GM12892 (cell line): ENCODE data around the gene HOXB13.
"Not testable (repeated sequence)": the region's sequence is repeated elsewhere in the genome, so short reads cannot be mapped to it uniquely, and the experiment has no call there.

ENCODE experiments used
- DNase-seq: peaks from one replicate; pipeline ENCODE4 v3.0.0; 2011; ENCODE audit not compliant: insufficient read length
- FAIRE-seq: peaks from 2 replicates; lab custom pipeline; 2011; peaks lifted over from hg19 to GRCh38; lab: Jason Lieb, UNC
- POLR2A ChIP-seq: IDR thresholded peaks from 2 replicates; pipeline ENCODE4 v1.6.1; 2011; ENCODE audit warnings: low read depth, low read length, control low read depth
- POLR2AphosphoS5 ChIP-seq: IDR thresholded peaks from 2 replicates; pipeline ENCODE4 v1.6.1; 2011; ENCODE audit warnings: low read depth, low read length, control low read depth
- TAF1 ChIP-seq: IDR thresholded peaks from 2 replicates; pipeline ENCODE4 v1.6.1; 2011; ENCODE audit warnings: low read depth, mild to moderate bottlenecking, control low read depth, low read length, borderline replicate concordance

HOXB13 gene

GRCh38 chr17:48722915-48723422 lies 5.6 kb downstream of the HOXB13 start, which contains the start of gene PRAC2:
Gene PRAC2 (plus strand): TSS chr17:48723185. CDS start chr17:48724411, 1,226 bp downstream.
- FAIRE-seq: no peak
- TF ChIP-seq TAF1: no peak
- TF ChIP-seq POLR2A: no peak
- TF ChIP-seq POLR2AphosphoS5: no peak
- no peak for DNase-seq

- FAIRE-seq (no peak), DNase-seq (no peak)
- TF ChIP-seq TAF1 (no peak), POLR2AphosphoS5 (no peak), POLR2A (no peak)
Observed at GRCh38 chr17:48722201-48722907, 6.2 kb downstream of the HOXB13 start, which contains the start of gene PRAC1. Gene PRAC1 (minus strand): TSS chr17:48722518. CDS start chr17:48722392, 126 bp downstream.

DNA sequence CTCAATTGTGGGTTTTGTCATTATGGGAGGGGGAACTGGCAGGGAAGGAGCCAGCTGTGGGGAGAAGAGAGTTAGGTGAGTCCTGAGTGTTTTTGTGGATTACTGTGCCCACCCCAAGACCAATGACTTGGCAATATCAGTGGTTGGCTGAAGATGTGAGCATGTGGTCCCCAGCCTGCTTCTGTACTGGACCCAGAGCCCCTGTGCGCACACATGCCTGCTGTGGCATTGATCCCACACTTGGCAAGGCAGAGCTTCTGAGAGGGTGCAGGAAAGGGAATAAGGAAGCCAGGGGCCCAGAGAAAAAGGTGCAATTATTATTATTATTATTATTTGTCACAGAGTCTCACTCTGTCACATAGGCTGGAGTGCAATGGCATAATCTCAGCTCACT lies 7.5 kb downstream of the HOXB13 start:
- DNase-seq: no peak
- no peak for FAIRE-seq
- TF ChIP-seq POLR2A (no peak), TAF1 (no peak), POLR2AphosphoS5 (no peak)

- FAIRE-seq (no peak), DNase-seq (no peak)
- TF ChIP-seq POLR2AphosphoS5 (no peak), POLR2A (no peak), TAF1 (no peak)
Observed at GRCh38 chr17:48720266-48721008, 8.1 kb downstream of the HOXB13 start.

- FAIRE-seq: no peak
- TF ChIP-seq TAF1 (no peak), POLR2A (no peak)
- no peak for DNase-seq
Observed at GRCh38 chr17:48719642-48720265, 8.8 kb downstream of the HOXB13 start.

- no peak for FAIRE-seq
Observed at GRCh38 chr17:48718761-48719641, 9.5 kb downstream of the HOXB13 start.

GRCh38 chr17:48718227-48718760 lies 10.3 kb downstream of the HOXB13 start:
- no peak for DNase-seq
- FAIRE-seq: no peak
- no peak for TF ChIP-seq POLR2A
- no peak for TF ChIP-seq TAF1
- no peak for TF ChIP-seq POLR2AphosphoS5

More at GRCh38 chr17:48718761-48719641, 9.5 kb downstream of the HOXB13 start:
- no peak for DNase-seq
- TF ChIP-seq TAF1: no peak
- no peak for TF ChIP-seq POLR2A
- TF ChIP-seq POLR2AphosphoS5: no peak

GRCh38 chr17:48717367-48718226 lies 11.0 kb downstream of the HOXB13 start:
- DNase-seq (no peak), FAIRE-seq (no peak)
- TF ChIP-seq TAF1: no peak
- TF ChIP-seq POLR2AphosphoS5: no peak
- TF ChIP-seq POLR2A: no peak

- DNase-seq, FAIRE-seq: not testable (repeated sequence)
Observed at GRCh38 chr17:48716549-48716948, 12.0 kb downstream of the HOXB13 start.
